H1 (cell line): ENCODE measurements around the gene BTK. TPM values are rescaled to one million over a fixed set of nuclear protein-coding genes. Genes with fewer than 3 reads are reported as not detected.

Experiments used
- KDM5A ChIP-seq: fragments of 200-600 bp; IDR thresholded peaks from 2 replicates; pipeline ENCODE4 v1.7.1; 2012; ENCODE audit warnings: mild to moderate bottlenecking, low read length, inconsistent platforms, mixed read lengths
- NANOG ChIP-seq: IDR thresholded peaks from 2 replicates; pipeline ENCODE4 v1.6.1; 2011; ENCODE audit warnings: low read length, low read depth, mild to moderate bottlenecking, inconsistent platforms; ENCODE audit not compliant: insufficient read depth, poor library complexity, severe bottlenecking
- RFX5 ChIP-seq: IDR thresholded peaks from 2 replicates; pipeline ENCODE4 v1.6.1; 2011; ENCODE audit warnings: low read depth, low read length, improper control_type of control experiment, borderline replicate concordance
- TAF1 ChIP-seq: IDR thresholded peaks from 2 replicates; pipeline ENCODE4 v1.6.1; 2011; ENCODE audit warnings: mild to moderate bottlenecking, low read depth, low read length
- polyA plus RNA-seq, 7 experiments: library from polyadenylated mRNA; depleted of rRNA in 3 of 7; stranded (reverse) in 5 of 7; unstranded in 2 of 7; fragments of >200 nt in 5 of 7; fragments of 200-250 nt in 2 of 7; gene quantifications; 1 replicate in 5 of 7; 2 replicates in 1 of 7; 4 replicates in 1 of 7; pipeline versions ENCODE4 v1.2.1 to v1.2.3, GENCODE V29; 2011 to 2013; ENCODE audit warnings: missing spikeins in 2 of 7, mixed read lengths in 2 of 7
- total RNA-seq: library from RNA; stranded (reverse); fragmentation: NEBNext Ultra II Directional; extraction: Animal tissue kit (Norgen Biotek cat#: 25700); gene quantifications from 2 replicates; pipeline ENCODE4 v1.2.1, GENCODE V29; 2021

Gene BTK
- total and polyA plus RNA-seq, 2 of the 8 experiments (the other 6 are each of a cell fraction or from before 2014, with no cell fraction given) = 0.06 to 0.20 TPM

DNA sequence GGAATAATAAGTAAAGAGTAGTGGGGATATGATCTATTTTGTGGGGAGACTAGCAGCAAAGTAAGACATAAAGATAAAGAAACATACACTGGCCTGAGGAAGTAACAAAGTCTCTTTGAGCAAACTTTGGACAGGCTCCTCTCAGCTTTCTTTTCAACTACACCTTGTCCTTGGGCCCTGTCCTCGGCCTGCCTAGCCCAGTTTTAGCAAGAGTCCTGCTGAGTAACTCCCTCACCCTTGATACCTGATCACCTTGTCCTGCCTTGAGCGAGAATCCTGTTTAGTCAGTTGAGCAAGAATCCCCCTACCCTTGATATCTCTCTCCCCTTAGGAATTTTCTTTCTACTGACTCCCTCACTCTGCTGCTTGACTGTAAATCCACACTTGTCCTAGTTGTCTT lies 33.5 kb upstream of the BTK start (continued):
- TF ChIP-seq TAF1 (no peak), KDM5A (no peak), NANOG (no peak), RFX5 (no peak)
